Peyer's patch (tissue), 4 donors: ENCODE measurements around the gene PRRT3.

Experiments used
- CTCF ChIP-seq, 6 experiments: fragments of 450-650 bp in 4 of 6; fragments of 200-600 bp in 2 of 6; sonication (generic) in 1 of 6; IDR thresholded peaks; one replicate each; pipeline ENCODE4 v1.5.1; 2017 to 2019; ENCODE audit warnings: antibody characterized with exemption in 6 of 6, mild to moderate bottlenecking in 3 of 6, moderate library complexity in 1 of 6
- POLR2A ChIP-seq, 2 donors: fragments of 450-650 bp; IDR thresholded peaks; one replicate each; pipeline ENCODE4 v1.5.1; 2017; ENCODE audit warnings: antibody characterized with exemption in 2 of 2, mild to moderate bottlenecking in 2 of 2, moderate library complexity in 2 of 2

- TF ChIP-seq CTCF (IDR thresholded peaks at IDR 0.05) = no peak
- no peak for TF ChIP-seq POLR2A (IDR thresholded peaks at IDR 0.05)
Measured at GRCh38 chr3:9966841-9967240, 14.6 kb upstream of the PRRT3 start.
